CD14-positive monocyte (primary cell): ENCODE results near the gene RNF186. TPM values are rescaled to one million over a fixed set of nuclear protein-coding genes. Genes with fewer than 3 reads are reported as not detected.

Experiments used
- DNase-seq, 3 donors: peaks; one replicate each; pipeline ENCODE4 v3.0.0-alpha.2; 2011 to 2022
- H2AFZ ChIP-seq: 2 replicates; pipeline ENCODE4 v1.6.0; 2012; ENCODE audit warnings: mild to moderate bottlenecking, low read depth, low read length, inconsistent platforms; ENCODE audit not compliant: insufficient read depth, poor library complexity, severe bottlenecking
- H3K27ac ChIP-seq, 2 donors: 1 replicate in 1 of 2; 2 replicates in 1 of 2; pipeline ENCODE4 v1.5.1; 2012 to 2013; ENCODE audit warnings: low read length in 2 of 2, control low read depth in 1 of 2, inconsistent platforms in 1 of 2, low read depth in 1 of 2, mild to moderate bottlenecking in 1 of 2
- H3K27me3 ChIP-seq, 2 donors: one replicate each; pipeline versions ENCODE4 v1.6.0 to v1.6.1; 2011 to 2013; ENCODE audit warnings: low read length in 2 of 2; ENCODE audit not compliant: control insufficient read depth in 2 of 2, insufficient read depth in 2 of 2
- H3K36me3 ChIP-seq, 2 donors: replicated peaks in 1 of 2; 1 replicate in 1 of 2; 2 replicates in 1 of 2; pipeline versions ENCODE4 v1.5.1 to v1.6.1; 2012 to 2013; ENCODE audit warnings: low read length in 2 of 2, control low read depth in 1 of 2, inconsistent platforms in 1 of 2, mild to moderate bottlenecking in 1 of 2; ENCODE audit not compliant: insufficient read depth in 2 of 2, control insufficient read depth in 1 of 2
- H3K4me1 ChIP-seq, 2 donors: 1 replicate in 1 of 2; 2 replicates in 1 of 2; pipeline versions ENCODE4 v1.5.1 to v1.6.1; 2012 to 2013; ENCODE audit warnings: low read length in 2 of 2, control low read depth in 1 of 2, inconsistent platforms in 1 of 2, mild to moderate bottlenecking in 1 of 2, moderate library complexity in 1 of 2; ENCODE audit not compliant: insufficient read depth in 2 of 2, control insufficient read depth in 1 of 2
- H3K4me2 ChIP-seq: replicated peaks from 2 replicates; pipeline ENCODE3; 2012; ENCODE audit warnings: low read length, moderate library complexity, mild to moderate bottlenecking; ENCODE audit not compliant: poor library complexity, severe bottlenecking; ENCODE audit errors: extremely low read depth
- H3K4me3 ChIP-seq, 3 experiments: fragments of 200-600 bp in 1 of 3; sonication (generic) in 1 of 3; replicated peaks in 1 of 3; 1 replicate in 2 of 3; 2 replicates in 1 of 3; pipeline ENCODE4 v1.5.1; 2011 to 2013; ENCODE audit warnings: low read length in 3 of 3, mild to moderate bottlenecking in 3 of 3, control low read depth in 2 of 3, low read depth in 2 of 3, inconsistent platforms in 1 of 3, moderate library complexity in 1 of 3
- H3K79me2 ChIP-seq: 2 replicates; pipeline ENCODE4 v1.6.0; 2012; ENCODE audit warnings: mild to moderate bottlenecking, control low read depth, inconsistent platforms, low read length, moderate library complexity; ENCODE audit not compliant: insufficient read depth
- H3K9ac ChIP-seq: 2 replicates; pipeline ENCODE4 v1.6.0; 2017; ENCODE audit warnings: low read length, mild to moderate bottlenecking; ENCODE audit not compliant: insufficient read depth, poor library complexity, severe bottlenecking
- H3K9me3 ChIP-seq, 2 donors: replicated peaks in 1 of 2; 1 replicate in 1 of 2; 2 replicates in 1 of 2; pipeline versions ENCODE4 v1.5.1 to v1.6.1; 2012 to 2013; ENCODE audit warnings: low read length in 2 of 2, control low read depth in 1 of 2; ENCODE audit not compliant: control insufficient read depth in 1 of 2, insufficient read depth in 1 of 2
- H4K20me1 ChIP-seq: 2 replicates; pipeline ENCODE4 v1.6.0; 2012; ENCODE audit warnings: mild to moderate bottlenecking, low read length, control low read depth, moderate library complexity; ENCODE audit not compliant: insufficient read depth
- H3K27ac Mint-ChIP-seq, 7 donors: one replicate each; pipeline ENCODE4 v1.8.0; 2020; ENCODE audit warnings: mild to moderate bottlenecking in 7 of 7, mixed read lengths in 7 of 7, moderate library complexity in 6 of 7, inconsistent platforms in 2 of 7
- H3K27me3 Mint-ChIP-seq, 3 donors: one replicate each; pipeline ENCODE4 v1.8.0; 2021 to 2022; ENCODE audit warnings: low read depth in 3 of 3, mild to moderate bottlenecking in 3 of 3, mixed read lengths in 3 of 3, moderate library complexity in 3 of 3, inconsistent platforms in 1 of 3
- H3K36me3 Mint-ChIP-seq, 2 donors: one replicate each; pipeline ENCODE4 v1.8.0; 2020; ENCODE audit warnings: mixed read lengths in 2 of 2, inconsistent platforms in 1 of 2, mild to moderate bottlenecking in 1 of 2
- H3K4me1 Mint-ChIP-seq: one replicate; pipeline ENCODE4 v1.8.0; 2020; ENCODE audit warnings: mild to moderate bottlenecking, mixed read lengths
- H3K4me3 Mint-ChIP-seq, 2 donors: one replicate each; pipeline ENCODE4 v1.8.0; 2020; ENCODE audit warnings: mild to moderate bottlenecking in 2 of 2, mixed read lengths in 2 of 2, moderate library complexity in 1 of 2
- H3K9me3 Mint-ChIP-seq, 7 donors: one replicate each; pipeline ENCODE4 v1.8.0; 2020 to 2022; ENCODE audit warnings: mixed read lengths in 7 of 7, mild to moderate bottlenecking in 6 of 7, moderate library complexity in 6 of 7, inconsistent platforms in 2 of 7
- WGBS: methylation state at CpG from one replicate; pipeline ENCODE4 v1.1.5; 2013; ENCODE audit warnings: missing lambda C conversion rate; ENCODE audit not compliant: insufficient coverage; 5-methylcytosine and 5-hydroxymethylcytosine counted together
- intact Hi-C, 2 donors: fragments of 100-400 bp; cut with micrococcal nuclease; formaldehyde crosslinking; loops; one replicate each; pipeline versions ENCODE4 v1.15.0 to v1.15.1; 2023
- polyA minus RNA-seq: library from RNA; depleted of rRNA, polyadenylated mRNA; stranded (reverse); fragments of >200 nt; gene quantifications from 2 replicates; pipeline ENCODE4 v1.2.3, GENCODE V29; 2012
- polyA plus RNA-seq, 3 donors: library from polyadenylated mRNA; depleted of rRNA in 1 of 3; unstranded in 2 of 3; stranded (reverse) in 1 of 3; fragments of 300-500 nt in 2 of 3; fragments of >200 nt in 1 of 3; fragmentation: Illumina TruSeq in 2 of 3; gene quantifications; 1 replicate in 2 of 3; 2 replicates in 1 of 3; pipeline ENCODE4 v1.2.3, GENCODE V29; 2012 to 2021
- total RNA-seq, 12 experiments: library from RNA in 1 of 12; stranded (reverse) in 1 of 12; fragments of 120-200 nt in 1 of 12; gene quantifications; one replicate each; pipeline ENCODE4 v1.2.4 and lab custom pipeline; 2013 to 2026; ENCODE audit warnings: mixed read lengths in 6 of 12, inconsistent platforms in 1 of 12
- TF ChIP-seq, protein P1 (sequence below): fragments of 200-600 bp; IDR thresholded peaks from one replicate; pipeline ENCODE4 v1.8.0; 2022; ENCODE audit warnings: antibody characterized with exemption, mild to moderate bottlenecking

RNF186 gene, protein sequence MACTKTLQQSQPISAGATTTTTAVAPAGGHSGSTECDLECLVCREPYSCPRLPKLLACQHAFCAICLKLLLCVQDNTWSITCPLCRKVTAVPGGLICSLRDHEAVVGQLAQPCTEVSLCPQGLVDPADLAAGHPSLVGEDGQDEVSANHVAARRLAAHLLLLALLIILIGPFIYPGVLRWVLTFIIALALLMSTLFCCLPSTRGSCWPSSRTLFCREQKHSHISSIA
- total RNA-seq (2013) = not detected
- polyA plus RNA-seq (not detected), polyA minus RNA-seq (0.14 TPM in 1 of 2 replicates, not detected in the other), total RNA-seq (lab: John Stamatoyannopoulos, UW) (0 to 0.17 (median 0) reads per million in 11 experiments)

DNA sequence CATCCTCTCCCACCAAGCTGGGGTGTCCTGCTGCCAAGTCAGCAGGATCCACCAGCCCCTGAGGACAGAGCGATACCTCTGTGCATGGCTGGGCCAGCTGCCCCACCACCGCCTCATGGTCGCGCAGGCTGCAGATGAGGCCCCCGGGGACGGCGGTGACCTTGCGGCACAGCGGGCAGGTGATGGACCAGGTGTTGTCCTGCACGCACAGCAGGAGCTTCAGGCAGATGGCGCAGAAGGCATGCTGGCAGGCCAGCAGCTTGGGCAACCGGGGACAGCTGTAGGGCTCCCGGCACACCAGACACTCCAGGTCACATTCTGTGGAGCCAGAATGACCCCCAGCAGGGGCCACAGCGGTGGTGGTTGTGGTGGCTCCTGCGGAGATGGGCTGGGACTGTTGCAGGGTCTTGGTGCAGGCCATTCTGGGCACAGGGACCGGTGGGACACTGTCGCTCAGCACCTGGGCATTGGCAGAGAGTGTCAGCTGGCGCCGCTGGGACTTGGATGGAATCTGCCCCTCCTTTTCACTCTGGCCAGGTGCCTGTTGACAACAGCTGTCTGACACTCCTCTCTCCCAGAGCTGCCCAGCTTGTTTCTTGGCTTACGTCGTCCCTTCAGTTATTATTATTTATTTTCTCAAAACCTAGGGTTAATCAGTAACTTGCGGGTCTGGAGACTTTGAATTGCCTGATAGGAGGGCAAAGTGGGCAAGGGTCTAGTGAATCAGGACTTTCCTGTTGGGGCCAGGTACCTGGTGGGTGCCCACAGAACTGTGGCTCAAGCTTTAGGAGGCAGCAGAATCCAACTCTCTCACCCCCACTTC, at the start of gene RNF186:
Gene RNF186 (minus strand): TSS at position 603 of the 823 bp plus-strand sequence. CDS start 182 bp downstream, at position 421.
- Mint-ChIP-seq H3K9me3 (peaks cover 0 to 2% (median 0%) of the 10 kb centered on the region in 7 donors), H3K4me1 (no peaks in the 10 kb centered on the region), H3K36me3 (no peaks in the 10 kb centered on the region), H3K4me3 (no peak within 1 kb of the TSS), H3K27ac (no peak within 1 kb of the TSS), H3K27me3 (peaks cover 2 to 12% (median 11%) of the 10 kb centered on the region in 3 donors)
- Histone ChIP-seq H3K36me3 (no peaks in the 10 kb centered on the region), H3K9me3 (no peaks in the 10 kb centered on the region), H2AFZ (no peak within 1 kb of the TSS), H3K79me2 (no peaks in the 10 kb centered on the region), H4K20me1 (no peaks in the 10 kb centered on the region), H3K4me3 (no peak within 1 kb of the TSS), H3K27ac (no peak within 1 kb of the TSS), H3K4me2 (no peak within 1 kb of the TSS), H3K27me3 (no peaks in the 10 kb centered on the region), H3K9ac (no peak within 1 kb of the TSS), H3K4me1 (no peaks in the 10 kb centered on the region)
- intact Hi-C loops = no loop called here
- 94% methylated on average over 18 of the region's 22 CpGs for WGBS
- DNase-seq = no peak
- TF ChIP-seq, protein P1, sequence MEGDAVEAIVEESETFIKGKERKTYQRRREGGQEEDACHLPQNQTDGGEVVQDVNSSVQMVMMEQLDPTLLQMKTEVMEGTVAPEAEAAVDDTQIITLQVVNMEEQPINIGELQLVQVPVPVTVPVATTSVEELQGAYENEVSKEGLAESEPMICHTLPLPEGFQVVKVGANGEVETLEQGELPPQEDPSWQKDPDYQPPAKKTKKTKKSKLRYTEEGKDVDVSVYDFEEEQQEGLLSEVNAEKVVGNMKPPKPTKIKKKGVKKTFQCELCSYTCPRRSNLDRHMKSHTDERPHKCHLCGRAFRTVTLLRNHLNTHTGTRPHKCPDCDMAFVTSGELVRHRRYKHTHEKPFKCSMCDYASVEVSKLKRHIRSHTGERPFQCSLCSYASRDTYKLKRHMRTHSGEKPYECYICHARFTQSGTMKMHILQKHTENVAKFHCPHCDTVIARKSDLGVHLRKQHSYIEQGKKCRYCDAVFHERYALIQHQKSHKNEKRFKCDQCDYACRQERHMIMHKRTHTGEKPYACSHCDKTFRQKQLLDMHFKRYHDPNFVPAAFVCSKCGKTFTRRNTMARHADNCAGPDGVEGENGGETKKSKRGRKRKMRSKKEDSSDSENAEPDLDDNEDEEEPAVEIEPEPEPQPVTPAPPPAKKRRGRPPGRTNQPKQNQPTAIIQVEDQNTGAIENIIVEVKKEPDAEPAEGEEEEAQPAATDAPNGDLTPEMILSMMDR = no peak

DNA sequence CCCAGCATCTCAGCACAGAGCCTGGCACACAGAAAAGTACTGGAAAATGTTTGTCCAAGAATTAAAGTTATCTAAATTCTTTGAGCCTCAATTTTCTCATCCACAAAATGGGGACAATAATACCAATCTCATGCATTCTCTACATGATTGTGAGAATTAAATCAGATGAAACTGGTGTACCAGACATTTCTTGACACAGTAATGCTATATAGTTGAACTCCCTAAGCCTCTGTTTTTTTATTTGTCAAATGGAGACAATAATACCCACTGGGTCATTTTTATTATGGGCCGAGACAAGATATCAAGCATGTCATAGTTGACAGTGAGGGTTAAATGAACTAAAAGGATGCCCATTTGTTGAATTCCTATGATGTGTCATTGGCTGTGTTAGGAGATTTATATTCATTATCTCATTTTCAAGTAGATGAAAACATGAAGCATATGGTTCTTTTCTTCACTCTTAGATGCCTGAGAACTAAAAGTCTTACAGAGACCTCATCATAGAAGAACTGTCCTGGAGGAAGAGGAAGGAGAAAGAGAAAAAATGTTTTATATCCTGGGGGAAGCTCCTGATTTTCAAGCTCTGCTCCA, 49.6 kb upstream of the RNF186 start:
- WGBS = no CpG with 5 or more reads among the region's 1 CpG
- H3K27ac Mint-ChIP-seq = no peak overlapping the region

More for the DNA sequence above, 49.6 kb upstream of the RNF186 start:
- Mint-ChIP-seq H3K4me3 (no peak overlapping the region), H3K27me3 (peaks cover 15 to 23% (median 20%) of the 10 kb centered on the region in 3 donors), H3K9me3 (peaks cover 3 to 17% (median 7%) of the 10 kb centered on the region in 7 donors), H3K36me3 (no peaks in the 10 kb centered on the region), H3K4me1 (no peaks in the 10 kb centered on the region)
- Histone ChIP-seq H2AFZ (no peak overlapping the region), H3K79me2 (no peaks in the 10 kb centered on the region), H4K20me1 (no peaks in the 10 kb centered on the region), H3K4me2 (no peak overlapping the region), H3K27ac (no peak overlapping the region), H3K9me3 (peaks cover 0 to 4% of the 10 kb centered on the region in 2 donors), H3K36me3 (no peaks in the 10 kb centered on the region), H3K9ac (no peak overlapping the region), H3K4me3 (no peak overlapping the region), H3K27me3 (peaks cover 13 to 18% of the 10 kb centered on the region in 2 donors), H3K4me1 (no peaks in the 10 kb centered on the region)
- intact Hi-C loops = no loop called here
- TF ChIP-seq, protein P1 = no peak
- no peak for DNase-seq
